Measurements from ENCODE around the gene ZG16. TPM values are rescaled to one million over a fixed set of nuclear protein-coding genes. Genes with fewer than 3 reads are reported as not detected.
"Not testable (repeated sequence)": the region's sequence is repeated elsewhere in the genome, so short reads cannot be mapped to it uniquely, and the experiment has no call there.

Gene ZG16
- total RNA-seq, 2 donors from 2014 or later, result not detected

DNA sequence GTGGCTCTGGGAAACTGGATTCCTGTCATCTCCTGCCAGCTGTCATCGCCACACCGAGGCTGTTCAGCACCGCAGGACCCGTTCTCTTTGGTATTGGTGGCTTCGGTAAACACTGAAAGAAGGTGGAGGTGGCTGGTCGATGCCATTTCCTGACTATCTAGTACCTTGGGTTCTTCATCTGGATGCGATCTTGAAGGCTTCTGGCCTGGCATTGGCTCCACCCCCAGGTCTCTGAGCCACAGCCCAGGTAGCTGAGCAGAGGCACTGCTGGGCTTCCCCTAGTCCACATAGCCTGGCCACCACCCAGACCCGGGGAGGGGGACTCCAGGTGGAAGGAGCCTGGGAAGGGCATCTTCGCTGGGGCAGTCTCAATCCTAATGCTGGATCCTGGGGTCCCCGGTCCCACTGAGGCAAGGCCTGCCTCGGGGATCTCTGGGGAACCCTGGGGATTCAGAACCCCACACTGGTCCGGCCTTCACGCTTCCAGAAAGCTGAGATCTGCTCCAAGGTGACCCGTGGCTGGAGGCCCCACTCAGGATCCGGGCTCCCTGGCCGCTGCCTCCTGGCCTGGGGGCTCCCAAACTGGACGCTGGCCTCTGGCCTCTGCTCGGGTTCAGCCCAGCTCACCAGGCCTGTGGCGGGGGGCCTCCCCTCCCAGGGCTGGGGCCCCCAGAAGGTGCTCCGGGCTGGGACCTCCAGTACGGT, 34.1 kb upstream of the ZG16 start:
- no peaks in the 10 kb centered on the region for H3K27me3 Mint-ChIP-seq
- peak overlapping the region; percentile 100 for H3K27ac Mint-ChIP-seq
- H3K9me3 ChIP-seq (ENCODE audit: control insufficient read depth, low read length, poor library complexity, severe bottlenecking), result no peaks in the 10 kb centered on the region
- peak overlapping the region; percentile 98 for H3K4me3 Mint-ChIP-seq
- peaks cover 64% of the 10 kb centered on the region for H3K4me1 Mint-ChIP-seq
- DNase-seq (peak; percentile 21 to 48 (median 29)), ATAC-seq (peak; percentile 36)
- H3K36me3 Mint-ChIP-seq (ENCODE audit: low read depth), result peaks cover 18% of the 10 kb centered on the region

DNA sequence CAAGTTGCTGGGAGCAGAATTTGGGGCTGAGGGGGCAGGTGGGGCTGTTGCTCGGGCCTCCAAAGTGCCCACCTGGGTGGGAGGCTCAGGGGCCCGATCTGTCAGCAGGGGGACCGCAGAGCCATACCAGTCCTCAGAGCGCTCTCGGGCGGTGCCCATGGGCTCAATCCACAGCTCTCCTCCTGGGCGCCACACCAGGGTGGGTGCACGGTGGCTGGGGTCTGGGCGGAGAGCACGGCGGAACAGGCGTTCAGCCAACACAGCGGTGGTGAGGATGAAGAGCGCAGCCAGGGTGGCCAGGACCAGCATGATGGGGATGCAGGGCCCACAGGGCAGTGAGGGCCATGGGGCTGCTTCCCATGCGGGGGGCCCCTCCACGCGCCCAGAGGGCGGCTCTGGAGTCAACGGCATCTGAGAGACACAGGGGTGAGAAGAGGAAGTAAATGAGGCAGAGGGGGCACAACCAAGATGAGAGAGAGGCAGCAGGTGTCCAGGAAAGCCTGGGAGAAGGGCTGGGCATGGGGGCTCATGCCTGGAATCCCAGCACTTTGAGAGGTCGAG, 33.4 kb upstream of the ZG16 start:
- DNase-seq (no peak), ATAC-seq (no peak)
- H3K9me3 ChIP-seq (ENCODE audit: control insufficient read depth, low read length, poor library complexity, severe bottlenecking), result no peaks in the 10 kb centered on the region
- H3K36me3 Mint-ChIP-seq (ENCODE audit: low read depth), result peaks cover 19% of the 10 kb centered on the region
- no peaks in the 10 kb centered on the region for H3K27me3 Mint-ChIP-seq
- H3K4me3 Mint-ChIP-seq, result peak overlapping the region; percentile 98
- peaks cover 62% of the 10 kb centered on the region for H3K4me1 Mint-ChIP-seq
- peak overlapping the region; percentile 100 for H3K27ac Mint-ChIP-seq

DNA sequence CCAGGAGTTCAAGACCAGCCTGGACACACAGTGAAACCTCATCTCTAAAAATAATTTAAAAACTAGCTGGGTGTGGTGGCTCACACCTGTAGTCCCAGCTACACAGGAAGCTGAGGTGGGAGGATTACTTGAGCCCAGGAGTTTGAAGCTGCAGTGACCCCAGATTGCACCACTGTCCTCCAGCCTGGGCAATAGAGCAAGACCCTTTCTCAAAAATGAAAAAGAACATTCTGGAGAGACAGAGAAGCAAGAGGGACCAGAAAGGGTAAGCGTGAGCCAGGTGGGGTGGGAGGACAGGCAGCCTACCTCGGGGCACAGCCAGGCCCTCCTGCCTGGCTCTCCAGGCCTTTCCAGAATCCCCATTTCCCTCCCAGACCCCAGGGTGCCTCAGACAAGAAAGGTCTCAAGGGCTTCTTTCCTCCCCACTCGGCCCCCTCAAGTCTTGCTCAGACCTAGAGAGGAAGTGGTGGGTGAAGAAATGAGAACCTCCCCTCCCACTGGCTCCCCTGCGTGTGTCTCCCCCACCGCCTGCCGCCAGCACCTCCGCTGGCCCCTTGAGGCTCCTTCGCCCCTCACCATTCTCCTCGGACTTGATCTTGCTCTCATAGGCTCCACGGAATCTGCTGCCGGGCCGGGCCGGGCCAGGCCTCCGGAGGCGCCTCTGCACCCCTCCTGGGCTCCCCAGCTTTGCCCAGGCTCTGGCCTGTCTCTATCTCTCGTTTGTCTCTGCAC, 32.8 kb upstream of the ZG16 start:
- Mint-ChIP-seq H3K27ac (peak overlapping the region; percentile 100), H3K27me3 (no peaks in the 10 kb centered on the region), H3K4me1 (peaks cover 55% of the 10 kb centered on the region), H3K36me3 (ENCODE audit: low read depth) (peaks cover 19% of the 10 kb centered on the region), H3K4me3 (peak overlapping the region; percentile 98)
- DNase-seq, result peak; percentile 13 to 33 (median 24)
- peak; percentile 35 for ATAC-seq
- no peaks in the 10 kb centered on the region for H3K9me3 ChIP-seq (ENCODE audit: control insufficient read depth, low read length, poor library complexity, severe bottlenecking)

DNA sequence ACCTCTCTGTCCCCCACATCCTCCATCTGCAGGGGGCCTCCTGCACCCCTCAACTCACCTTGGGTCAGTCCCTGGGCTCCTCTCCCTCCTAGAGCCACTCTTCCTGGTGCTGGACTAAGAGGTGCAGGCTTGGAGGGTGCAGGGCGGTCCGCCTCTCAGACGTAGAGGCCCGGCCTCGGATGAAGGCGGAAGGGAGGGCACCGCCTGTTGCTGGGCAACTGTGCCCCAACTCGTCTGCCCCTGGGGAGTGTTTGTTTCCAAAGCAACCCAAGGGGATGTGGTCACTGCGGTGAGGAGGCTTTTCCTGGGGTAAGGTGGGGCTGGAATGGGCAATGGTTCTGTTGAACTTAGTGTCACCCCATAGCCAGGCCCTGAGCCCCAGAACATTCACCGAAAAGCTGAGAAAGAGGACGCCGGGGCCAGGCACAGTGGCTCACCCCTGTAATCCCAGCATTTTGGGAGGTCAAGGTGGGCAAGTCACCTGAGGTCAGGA, 32.2 kb upstream of the ZG16 start, which contains the start of gene C16orf54:
Gene C16orf54, minus strand, starts transcription at position 138 of the 493 bp plus-strand sequence. CDS start 1,039 bp downstream, outside the sequence.
- peak; percentile 75 to 89 (median 88) for DNase-seq
- ATAC-seq, result peak; percentile 84
- no peaks in the 10 kb centered on the region for H3K9me3 ChIP-seq (ENCODE audit: control insufficient read depth, low read length, poor library complexity, severe bottlenecking)
- H3K27ac Mint-ChIP-seq, result peak within 1 kb of the TSS; percentile 100
- H3K36me3 Mint-ChIP-seq (ENCODE audit: low read depth), result peaks cover 16% of the 10 kb centered on the region
- H3K4me1 Mint-ChIP-seq, result peaks cover 49% of the 10 kb centered on the region
- H3K4me3 Mint-ChIP-seq, result peak within 1 kb of the TSS; percentile 98
- no peaks in the 10 kb centered on the region for H3K27me3 Mint-ChIP-seq

DNA sequence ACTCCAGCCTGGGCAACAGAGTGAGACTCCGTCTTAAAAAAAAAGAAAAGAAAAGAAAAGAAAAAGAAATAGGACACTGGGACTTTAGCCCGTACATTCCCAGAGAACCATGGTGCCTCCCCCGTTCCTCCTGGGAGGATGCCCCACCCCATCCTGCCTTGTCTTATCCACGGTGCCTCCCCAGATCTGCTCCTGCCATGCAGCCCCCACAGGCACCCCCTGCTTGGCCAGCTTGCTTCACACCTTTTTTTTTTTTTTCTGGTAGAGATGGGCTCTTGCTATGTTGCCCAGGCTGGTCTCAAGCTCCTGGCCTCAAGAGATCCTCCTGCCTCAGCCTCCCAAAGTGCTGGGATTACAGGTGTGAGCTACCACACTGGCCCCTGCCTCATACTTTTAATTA, 31.5 kb upstream of the ZG16 start:
- H3K27ac Mint-ChIP-seq, result peak overlapping the region; percentile 100
- peaks cover 11% of the 10 kb centered on the region for H3K36me3 Mint-ChIP-seq (ENCODE audit: low read depth)
- not testable (repeated sequence) for ATAC-seq; DNase-seq; H3K27me3 Mint-ChIP-seq; H3K9me3 ChIP-seq (ENCODE audit: control insufficient read depth, low read length, poor library complexity, severe bottlenecking)
- peaks cover 43% of the 10 kb centered on the region for H3K4me1 Mint-ChIP-seq
- H3K4me3 Mint-ChIP-seq, result peak overlapping the region; percentile 98

GRCh38 chr16:29747947-29748759, 29.9 kb upstream of the ZG16 start:
- Mint-ChIP-seq H3K4me3 (peak overlapping the region; percentile 7), H3K27me3 (no peaks in the 10 kb centered on the region), H3K27ac (peak overlapping the region; percentile 100), H3K36me3 (ENCODE audit: low read depth) (peaks cover 10% of the 10 kb centered on the region), H3K4me1 (peaks cover 36% of the 10 kb centered on the region)
- H3K9me3 ChIP-seq (ENCODE audit: control insufficient read depth, low read length, poor library complexity, severe bottlenecking), result no peaks in the 10 kb centered on the region
- DNase-seq (no peak), ATAC-seq (no peak)

GRCh38 chr16:29748760-29749149, 29.3 kb upstream of the ZG16 start:
- H3K9me3 ChIP-seq (ENCODE audit: control insufficient read depth, low read length, poor library complexity, severe bottlenecking); H3K27me3 Mint-ChIP-seq; DNase-seq; ATAC-seq: not testable (repeated sequence)
- peaks cover 10% of the 10 kb centered on the region for H3K36me3 Mint-ChIP-seq (ENCODE audit: low read depth)
- H3K4me3 Mint-ChIP-seq, result peak overlapping the region; percentile 7
- peaks cover 30% of the 10 kb centered on the region for H3K4me1 Mint-ChIP-seq
- peak overlapping the region; percentile 69 for H3K27ac Mint-ChIP-seq

DNA sequence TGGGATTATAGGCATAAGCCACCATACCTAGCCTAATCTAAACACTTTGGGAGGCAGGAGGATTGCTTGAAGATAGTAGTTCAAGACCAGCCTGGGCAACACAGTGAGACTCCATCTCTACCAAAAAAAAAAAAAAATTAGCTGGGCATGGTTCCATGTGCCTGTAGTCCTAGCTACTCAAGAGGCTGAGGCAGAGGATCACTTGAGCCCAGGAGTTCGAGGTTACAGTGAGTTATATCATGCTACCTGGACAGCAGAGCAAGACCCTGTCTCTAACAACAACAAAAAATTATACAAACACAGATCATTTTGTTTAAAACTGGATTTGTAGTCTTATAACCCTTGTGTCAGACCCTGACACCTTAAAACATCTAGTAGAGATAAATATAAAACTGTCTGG, 24.5 kb upstream of the ZG16 start:
- peak overlapping the region; percentile 9 for H3K27ac Mint-ChIP-seq
- DNase-seq (no peak), ATAC-seq (no peak)
- H3K4me1 Mint-ChIP-seq, result peaks cover 9% of the 10 kb centered on the region
- no peak overlapping the region for H3K4me3 Mint-ChIP-seq
- H3K27me3 Mint-ChIP-seq, result no peaks in the 10 kb centered on the region
- H3K9me3 ChIP-seq (ENCODE audit: control insufficient read depth, low read length, poor library complexity, severe bottlenecking), result no peaks in the 10 kb centered on the region
- H3K36me3 Mint-ChIP-seq (ENCODE audit: low read depth), result peaks cover 3% of the 10 kb centered on the region

DNA sequence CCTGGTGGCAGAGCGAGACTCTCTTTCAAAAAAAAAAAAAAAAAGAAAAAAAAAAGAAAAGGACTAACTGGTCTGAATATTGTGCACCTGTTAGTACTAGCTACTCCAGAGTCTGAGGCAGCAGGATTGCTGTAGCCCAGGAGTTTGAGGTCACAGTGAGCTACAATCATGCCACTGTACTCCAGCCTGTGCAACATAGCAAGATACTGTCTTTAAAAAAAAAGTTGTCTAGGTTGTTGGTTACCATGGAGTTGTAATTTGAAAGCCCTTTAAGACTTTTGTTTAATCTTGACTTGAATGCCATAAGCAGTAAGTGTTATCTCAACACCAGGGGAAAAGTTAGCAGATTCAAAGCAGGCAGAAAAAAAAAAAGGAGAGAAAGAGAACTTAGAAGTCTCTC, 21.4 kb upstream of the ZG16 start:
- ATAC-seq (peak; percentile 51), DNase-seq (no peak)
- Mint-ChIP-seq H3K27me3 (no peaks in the 10 kb centered on the region), H3K4me1 (peaks cover 12% of the 10 kb centered on the region), H3K27ac (peak overlapping the region; percentile 11), H3K36me3 (ENCODE audit: low read depth) (no peaks in the 10 kb centered on the region), H3K4me3 (peak overlapping the region; percentile 5)
- H3K9me3 ChIP-seq (ENCODE audit: control insufficient read depth, low read length, poor library complexity, severe bottlenecking), result no peaks in the 10 kb centered on the region

DNA sequence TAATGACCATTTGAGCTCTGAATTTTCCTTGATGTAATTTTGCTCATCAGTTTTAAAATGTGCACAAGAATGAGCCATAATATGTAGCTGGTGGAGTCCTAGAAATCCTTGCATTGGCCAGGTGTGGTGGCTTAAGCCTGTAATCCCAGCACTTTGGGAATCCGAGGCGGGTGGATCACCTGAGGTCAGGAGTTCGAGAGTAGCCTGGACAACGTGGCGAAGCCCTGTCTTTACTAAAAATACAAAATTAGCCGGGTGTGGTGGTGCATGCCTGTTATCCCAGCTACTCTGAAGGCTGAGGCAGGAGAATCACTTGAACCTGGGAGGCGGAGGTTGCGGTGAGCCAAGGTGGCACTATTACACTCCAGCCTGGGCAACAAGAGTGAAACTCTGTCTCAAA, 21.0 kb upstream of the ZG16 start:
- not testable (repeated sequence) for DNase-seq; H3K4me3 Mint-ChIP-seq; H3K9me3 ChIP-seq (ENCODE audit: control insufficient read depth, low read length, poor library complexity, severe bottlenecking); H3K27me3 Mint-ChIP-seq; ATAC-seq; H3K36me3 Mint-ChIP-seq (ENCODE audit: low read depth)
- Mint-ChIP-seq H3K4me1 (peaks cover 12% of the 10 kb centered on the region), H3K27ac (peak overlapping the region; percentile 11)

- Mint-ChIP-seq H3K4me3 (no peak overlapping the region), H3K4me1 (peaks cover 12% of the 10 kb centered on the region), H3K36me3 (ENCODE audit: low read depth) (no peaks in the 10 kb centered on the region), H3K27me3 (no peaks in the 10 kb centered on the region), H3K27ac (peak overlapping the region; percentile 21)
- no peak for ATAC-seq
- no peak for DNase-seq
- H3K9me3 ChIP-seq (ENCODE audit: control insufficient read depth, low read length, poor library complexity, severe bottlenecking), result no peaks in the 10 kb centered on the region
These were observed 20.0 kb upstream of the ZG16 start for GRCh38 chr16:29757950-29758466.

DNA sequence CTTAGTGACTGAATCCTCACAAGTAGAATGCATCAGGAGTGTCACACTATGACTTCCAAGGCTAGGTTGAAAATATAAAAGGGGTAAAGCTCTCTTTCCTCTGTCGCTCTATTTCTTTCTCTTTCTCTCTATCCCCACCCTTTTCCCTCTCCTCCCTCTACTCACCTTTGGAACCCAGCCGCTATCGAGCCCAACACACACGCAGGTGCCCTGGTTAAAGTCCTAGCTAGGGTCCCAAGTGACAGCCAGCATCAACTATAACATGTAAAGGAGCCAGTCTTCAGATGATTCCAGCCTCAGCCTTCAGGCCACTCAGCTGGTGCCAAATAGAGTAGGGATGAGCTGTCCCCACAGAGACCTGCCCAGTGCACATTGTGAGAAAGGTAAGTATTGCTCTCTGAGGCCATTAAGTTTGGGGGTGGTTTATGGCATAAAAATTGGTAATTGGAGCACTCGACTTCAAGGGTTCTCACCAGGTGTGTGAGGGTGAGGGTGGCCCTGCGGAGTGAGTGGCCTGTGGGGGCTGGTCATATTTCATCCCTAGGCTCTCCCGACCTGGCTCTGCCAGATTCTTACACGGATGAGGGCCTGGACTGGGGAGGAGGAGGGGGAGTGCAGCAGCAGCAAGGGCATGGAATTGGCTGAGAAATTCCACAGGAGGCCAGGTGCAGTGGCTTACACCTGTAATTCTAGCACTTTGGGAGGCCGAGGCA, 17.3 kb upstream of the ZG16 start:
- Mint-ChIP-seq H3K27me3 (no peaks in the 10 kb centered on the region), H3K4me3 (no peak overlapping the region), H3K4me1 (peaks cover 13% of the 10 kb centered on the region), H3K27ac (no peak overlapping the region), H3K36me3 (ENCODE audit: low read depth) (no peaks in the 10 kb centered on the region)
- no peaks in the 10 kb centered on the region for H3K9me3 ChIP-seq (ENCODE audit: control insufficient read depth, low read length, poor library complexity, severe bottlenecking)
- no peak for DNase-seq
- ATAC-seq, result no peak

Data from T-helper 17 cell (primary cell).